AG08396 (cell line): ENCODE results near the gene ATG4B.
"Not testable (repeated sequence)": the region's sequence is repeated elsewhere in the genome, so short reads cannot be mapped to it uniquely, and the experiment has no call there.

ENCODE experiments used
- DNase-seq: peaks from one replicate; pipeline ENCODE4 v3.0.0; 2012; ENCODE audit warnings: low spot score, mixed read lengths

The ATG4B gene

GRCh38 chr2:241637018-241637794 lies at the start of gene ATG4B, which contains the start of gene THAP4:
Gene ATG4B (plus strand): TSS chr2:241637693. CDS start chr2:241637715, 22 bp downstream.
Gene THAP4 (minus strand): TSS chr2:241637158. CDS start chr2:241637017, 141 bp downstream.
- peak; percentile 94 for DNase-seq

GRCh38 chr2:241589863-241590262 lies 47.6 kb upstream of the ATG4B start:
- not testable (repeated sequence) for DNase-seq

GRCh38 chr2:241590496-241591455 lies 46.7 kb upstream of the ATG4B start:
- DNase-seq: not testable (repeated sequence)

GRCh38 chr2:241592126-241592845 lies 45.2 kb upstream of the ATG4B start:
- no peak for DNase-seq

- DNase-seq: no peak
Measured at GRCh38 chr2:241593271-241593670, 44.2 kb upstream of the ATG4B start.

GRCh38 chr2:241595600-241596140 lies 41.8 kb upstream of the ATG4B start:
- DNase-seq: peak; percentile 54

- no peak for DNase-seq
Measured at GRCh38 chr2:241597561-241597960, 39.9 kb upstream of the ATG4B start.

GRCh38 chr2:241598061-241598460 lies 39.4 kb upstream of the ATG4B start:
- DNase-seq: no peak

GRCh38 chr2:241598487-241598886 lies 39.0 kb upstream of the ATG4B start:
- no peak for DNase-seq

- no peak for DNase-seq
Measured at GRCh38 chr2:241599615-241600014, 37.9 kb upstream of the ATG4B start.

GRCh38 chr2:241601841-241602240 lies 35.7 kb upstream of the ATG4B start:
- DNase-seq: no peak

GRCh38 chr2:241602720-241603119 lies 34.8 kb upstream of the ATG4B start:
- no peak for DNase-seq

GRCh38 chr2:241603686-241604085 lies 33.8 kb upstream of the ATG4B start:
- DNase-seq: no peak

GRCh38 chr2:241606186-241606585 lies 31.3 kb upstream of the ATG4B start:
- DNase-seq: no peak

GRCh38 chr2:241607162-241607885 lies 30.2 kb upstream of the ATG4B start:
- DNase-seq: no peak

GRCh38 chr2:241608881-241609280 lies 28.6 kb upstream of the ATG4B start:
- DNase-seq: no peak

- DNase-seq: peak; percentile 93
Measured at GRCh38 chr2:241609859-241610793, 27.4 kb upstream of the ATG4B start.

GRCh38 chr2:241611062-241611461 lies 26.4 kb upstream of the ATG4B start:
- no peak for DNase-seq

GRCh38 chr2:241612156-241613016 lies 25.1 kb upstream of the ATG4B start:
- DNase-seq: peak; percentile 30
